HepG2 (cell line): ENCODE data around the gene PHF23. TPM values are rescaled to one million over a fixed set of nuclear protein-coding genes. Genes with fewer than 3 reads are reported as not detected.

Source experiments
- JDP2 ChIP-seq: sonication (generic); formaldehyde crosslinking; IDR thresholded peaks from 2 replicates; pipeline ENCODE4 v1.8.1; 2022; ENCODE audit warnings: missing genetic modification reagents, borderline replicate concordance
- KDM3A ChIP-seq: IDR thresholded peaks from 2 replicates; pipeline ENCODE4 v1.6.1; 2018; ENCODE audit warnings: low read depth, missing compliant biosample characterization
- MTERF4 ChIP-seq: sonication (generic); formaldehyde crosslinking; IDR thresholded peaks from 2 replicates; pipeline ENCODE4 v1.8.0; 2023; ENCODE audit warnings: mild to moderate bottlenecking, missing genetic modification reagents
- NFIC ChIP-seq: IDR thresholded peaks from 2 replicates; pipeline ENCODE4 v1.6.1; 2012; ENCODE audit warnings: mild to moderate bottlenecking, low read length, inconsistent platforms
- PLSCR1 ChIP-seq: sonication (generic); formaldehyde crosslinking; IDR thresholded peaks from 2 replicates; pipeline ENCODE4 v1.5.0; 2020; ENCODE audit warnings: missing genetic modification reagents, mild to moderate bottlenecking, borderline replicate concordance
- PRDM10 ChIP-seq: sonication (generic); formaldehyde crosslinking; IDR thresholded peaks from 2 replicates; pipeline ENCODE4 v1.4.0; 2020; ENCODE audit warnings: low read depth, missing genetic modification reagents
- ZHX1 ChIP-seq: sonication (generic); formaldehyde crosslinking; IDR thresholded peaks from 2 replicates; pipeline ENCODE4 v1.8.1; 2022; ENCODE audit warnings: low read depth, mild to moderate bottlenecking, missing genetic modification reagents
- ZXDC ChIP-seq: sonication (generic); formaldehyde crosslinking; IDR thresholded peaks from 2 replicates; pipeline ENCODE4 v1.5.0; 2020; ENCODE audit warnings: mild to moderate bottlenecking, missing genetic modification reagents
- polyA plus RNA-seq, 8 experiments: library from polyadenylated mRNA; depleted of rRNA in 3 of 8; stranded (reverse) in 7 of 8; unstranded in 1 of 8; fragments of >200 nt; fragmentation: Illumina TruSeq in 4 of 8; extraction: Trizol in 4 of 8; gene quantifications; 2 replicates each; pipeline versions ENCODE4 v1.2.1 to v1.2.3, GENCODE V29; 2011 to 2016; ENCODE audit warnings: low read depth in 4 of 8, missing spikeins in 1 of 8, mixed read lengths in 1 of 8; ENCODE audit not compliant: insufficient read depth in 1 of 8
- total RNA-seq, 5 experiments: library from RNA; depleted of rRNA; stranded (reverse); fragments of >200 nt; fragmentation: Illumina TruSeq; extraction: Trizol; gene quantifications; 2 replicates each; pipeline ENCODE4 v1.2.3, GENCODE V29; 2016; ENCODE audit warnings: low read depth in 1 of 5

The PHF23 gene
- total and polyA plus RNA-seq, 2 of the 13 experiments (the other 11 are each of a cell fraction or from before 2014, with no cell fraction given), result 27.6 to 33.2 TPM

GRCh38 chr17:7237266-7237760 lies 1.9 kb downstream of the PHF23 start (continued):
- TF ChIP-seq NFIC (no peak), PLSCR1 (no peak), KDM3A (CRISPR knock-in tag) (no peak), MTERF4 (0 out of 2 replicates have a peak, but pooled peaks have one; percentile 27), ZXDC (CRISPR knock-in tag) (no peak), PRDM10 (CRISPR knock-in tag) (0 out of 2 replicates have a peak, but pooled peaks have one; percentile 60), JDP2 (CRISPR knock-in tag) (no peak), ZHX1 (CRISPR knock-in tag) (no peak)
